GM12891 (cell line): ENCODE results near the gene AFAP1.

Experiments
- POLR2A ChIP-seq: IDR thresholded peaks from 2 replicates; pipeline ENCODE4 v1.6.1; 2011; ENCODE audit warnings: low read depth, low read length, control low read depth
- POLR2AphosphoS5 ChIP-seq: IDR thresholded peaks from 2 replicates; pipeline ENCODE4 v1.6.1; 2011; ENCODE audit warnings: low read depth, low read length, control low read depth
- POU2F2 ChIP-seq: IDR thresholded peaks from 2 replicates; pipeline ENCODE4 v1.6.1; 2011; ENCODE audit warnings: low read depth, mild to moderate bottlenecking, control low read depth, low read length, moderate library complexity
- SPI1 ChIP-seq: IDR thresholded peaks from 2 replicates; pipeline ENCODE4 v1.6.1; 2011; ENCODE audit warnings: low read depth, low read length, control low read depth
- TAF1 ChIP-seq: IDR thresholded peaks from 2 replicates; pipeline ENCODE4 v1.6.1; 2011; ENCODE audit warnings: low read depth, low read length, control low read depth

- no peak for TF ChIP-seq POLR2A
- TF ChIP-seq POLR2AphosphoS5 = no peak
- TF ChIP-seq SPI1 = no peak
- TF ChIP-seq POU2F2 = no peak
- no peak for TF ChIP-seq TAF1
Measured at GRCh38 chr4:7781993-7782392, 157.7 kb downstream of the AFAP1 start.
